GM19240 (cell line): ENCODE data around the gene COBLL1.

Experiments
- DNase-seq: peaks from one replicate; pipeline ENCODE4 v3.0.0; 2011; ENCODE audit warnings: low spot score; ENCODE audit not compliant: insufficient read length

The COBLL1 gene

GRCh38 chr2:164760179-164760578 lies 81.4 kb downstream of the COBLL1 start:
- no peak for DNase-seq

GRCh38 chr2:164757934-164758695 lies 83.5 kb downstream of the COBLL1 start:
- DNase-seq: no peak

- DNase-seq: no peak
These were observed 84.8 kb downstream of the COBLL1 start for GRCh38 chr2:164756773-164757172.

GRCh38 chr2:164755952-164756351 lies 85.7 kb downstream of the COBLL1 start:
- no peak for DNase-seq

- no peak for DNase-seq
These were observed 87.2 kb downstream of the COBLL1 start for GRCh38 chr2:164754157-164755093.

- no peak for DNase-seq
These were observed 88.7 kb downstream of the COBLL1 start for GRCh38 chr2:164752956-164753355.

- no peak for DNase-seq
These were observed 93.7 kb downstream of the COBLL1 start for GRCh38 chr2:164747783-164748433.

- DNase-seq: no peak
These were observed 94.5 kb downstream of the COBLL1 start for GRCh38 chr2:164747140-164747539.

- no peak for DNase-seq
These were observed 94.9 kb downstream of the COBLL1 start for GRCh38 chr2:164746713-164747112.

- DNase-seq: no peak
These were observed 96.4 kb downstream of the COBLL1 start for GRCh38 chr2:164745012-164745797.

- no peak for DNase-seq
These were observed 98.8 kb downstream of the COBLL1 start for GRCh38 chr2:164742738-164743317.

GRCh38 chr2:164739966-164740365 lies 101.7 kb downstream of the COBLL1 start:
- DNase-seq: no peak

- peak; percentile 10 for DNase-seq
These were observed 104.0 kb downstream of the COBLL1 start for GRCh38 chr2:164737612-164738081.

GRCh38 chr2:164735309-164735919 lies 106.2 kb downstream of the COBLL1 start:
- no peak for DNase-seq

GRCh38 chr2:164734196-164734595 lies 107.4 kb downstream of the COBLL1 start:
- no peak for DNase-seq

GRCh38 chr2:164725542-164725941 lies 116.1 kb downstream of the COBLL1 start:
- no peak for DNase-seq

- no peak for DNase-seq
These were observed 118.8 kb downstream of the COBLL1 start for GRCh38 chr2:164722616-164723338.

- no peak for DNase-seq
These were observed 120.2 kb downstream of the COBLL1 start for GRCh38 chr2:164721430-164721829.
